C4-2B (cell line): ENCODE data around the gene DAPK1.

Experiments used
- ZFX ChIP-seq: fragments of 450-650 bp; IDR thresholded peaks from 2 replicates; pipeline ENCODE4 v1.6.1; 2017
- TF ChIP-seq, protein P1 (sequence below): fragments of 450-650 bp; conservative IDR thresholded peaks from 2 replicates; pipeline ENCODE4 v1.5.1; 2017; ENCODE audit warnings: mild to moderate bottlenecking

DNA sequence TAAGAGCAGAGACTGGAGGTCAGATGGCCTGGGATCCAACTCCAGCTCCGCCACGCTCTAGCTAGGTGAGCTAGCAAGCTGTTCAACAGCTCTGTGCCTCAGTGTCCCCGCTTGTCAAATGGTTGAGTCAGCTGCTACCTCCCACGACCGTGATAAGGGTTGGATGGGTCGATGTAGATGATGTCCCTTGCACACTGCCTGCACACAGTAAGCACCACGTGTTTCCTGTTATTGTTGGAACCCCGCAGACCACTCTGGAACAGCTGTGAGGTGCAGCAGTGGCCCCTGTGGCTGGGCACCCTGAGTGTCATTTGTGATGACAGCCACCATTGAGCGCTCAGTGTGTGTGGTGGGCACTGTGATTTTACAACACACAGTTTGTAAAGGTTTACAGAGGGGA, 174.3 kb downstream of the DAPK1 start:
- TF ChIP-seq, protein P1, sequence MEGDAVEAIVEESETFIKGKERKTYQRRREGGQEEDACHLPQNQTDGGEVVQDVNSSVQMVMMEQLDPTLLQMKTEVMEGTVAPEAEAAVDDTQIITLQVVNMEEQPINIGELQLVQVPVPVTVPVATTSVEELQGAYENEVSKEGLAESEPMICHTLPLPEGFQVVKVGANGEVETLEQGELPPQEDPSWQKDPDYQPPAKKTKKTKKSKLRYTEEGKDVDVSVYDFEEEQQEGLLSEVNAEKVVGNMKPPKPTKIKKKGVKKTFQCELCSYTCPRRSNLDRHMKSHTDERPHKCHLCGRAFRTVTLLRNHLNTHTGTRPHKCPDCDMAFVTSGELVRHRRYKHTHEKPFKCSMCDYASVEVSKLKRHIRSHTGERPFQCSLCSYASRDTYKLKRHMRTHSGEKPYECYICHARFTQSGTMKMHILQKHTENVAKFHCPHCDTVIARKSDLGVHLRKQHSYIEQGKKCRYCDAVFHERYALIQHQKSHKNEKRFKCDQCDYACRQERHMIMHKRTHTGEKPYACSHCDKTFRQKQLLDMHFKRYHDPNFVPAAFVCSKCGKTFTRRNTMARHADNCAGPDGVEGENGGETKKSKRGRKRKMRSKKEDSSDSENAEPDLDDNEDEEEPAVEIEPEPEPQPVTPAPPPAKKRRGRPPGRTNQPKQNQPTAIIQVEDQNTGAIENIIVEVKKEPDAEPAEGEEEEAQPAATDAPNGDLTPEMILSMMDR: no peak
- no peak for TF ChIP-seq ZFX
